Measurements from ENCODE around the gene GPS2. TPM values are rescaled to one million over a fixed set of nuclear protein-coding genes. Genes with fewer than 3 reads are reported as not detected.
"Not testable (repeated sequence)": the region's sequence is repeated elsewhere in the genome, so short reads cannot be mapped to it uniquely, and the experiment has no call there.

Gene GPS2
- total RNA-seq, 1 experiment from 2014 or later = 135 TPM

- not testable (repeated sequence) for DNase-seq (ENCODE audit: low read depth)
These were observed 22.4 kb upstream of the GPS2 start for GRCh38 chr17:7337600-7337999.

GRCh38 chr17:7336240-7337175 lies 21.3 kb upstream of the GPS2 start, which contains the start of gene ACAP1:
Gene ACAP1, plus strand, starts transcription at chr17:7336529. Its CDS starts 206 bp downstream, at chr17:7336735.
- DNase-seq (ENCODE audit: low read depth) = no peak

- DNase-seq (ENCODE audit: low read depth) = not testable (repeated sequence)
These were observed 20.6 kb upstream of the GPS2 start for GRCh38 chr17:7335765-7336164.

GRCh38 chr17:7334938-7335538 lies 19.9 kb upstream of the GPS2 start:
- no peak for DNase-seq (ENCODE audit: low read depth)

GRCh38 chr17:7332600-7333069 lies 17.5 kb upstream of the GPS2 start:
- not testable (repeated sequence) for DNase-seq (ENCODE audit: low read depth)

GRCh38 chr17:7332111-7332510 lies 17.0 kb upstream of the GPS2 start:
- no peak for DNase-seq (ENCODE audit: low read depth)

- DNase-seq (ENCODE audit: low read depth) = no peak
These were observed 15.5 kb upstream of the GPS2 start for GRCh38 chr17:7330638-7331015.

- peak; percentile 78 for DNase-seq (ENCODE audit: low read depth)
These were observed 15.0 kb upstream of the GPS2 start for GRCh38 chr17:7329997-7330637.

GRCh38 chr17:7329374-7329996 lies 14.3 kb upstream of the GPS2 start:
- peak; percentile 100 for DNase-seq (ENCODE audit: low read depth)

- DNase-seq (ENCODE audit: low read depth) = no peak
These were observed 13.7 kb upstream of the GPS2 start, which contains the start of gene NEURL4 for GRCh38 chr17:7328840-7329373. Gene NEURL4, minus strand, starts transcription at chr17:7329335. Its CDS starts 23 bp downstream, at chr17:7329312.

GRCh38 chr17:7328009-7328408 lies 12.8 kb upstream of the GPS2 start:
- DNase-seq (ENCODE audit: low read depth) = no peak

- no peak for DNase-seq (ENCODE audit: low read depth)
These were observed 12.3 kb upstream of the GPS2 start for GRCh38 chr17:7327501-7327900.

- no peak for DNase-seq (ENCODE audit: low read depth)
These were observed 11.9 kb upstream of the GPS2 start for GRCh38 chr17:7327056-7327455.

- no peak for DNase-seq (ENCODE audit: low read depth)
These were observed 11.0 kb upstream of the GPS2 start for GRCh38 chr17:7326186-7326585.

- DNase-seq (ENCODE audit: low read depth) = no peak
These were observed 9.9 kb upstream of the GPS2 start for GRCh38 chr17:7325031-7325528.

GRCh38 chr17:7324438-7324779 lies 9.2 kb upstream of the GPS2 start:
- no peak for DNase-seq (ENCODE audit: low read depth)

GRCh38 chr17:7323731-7324437 lies 8.7 kb upstream of the GPS2 start:
- DNase-seq (ENCODE audit: low read depth) = peak; percentile 30

- DNase-seq (ENCODE audit: low read depth) = no peak
These were observed 7.5 kb upstream of the GPS2 start for GRCh38 chr17:7322520-7323194.

- DNase-seq (ENCODE audit: low read depth) = no peak
These were observed 6.3 kb upstream of the GPS2 start for GRCh38 chr17:7321466-7321865.
